Endothelial cell (in vitro differentiated cells): ENCODE measurements around the gene RAB25. TPM values are rescaled to one million over a fixed set of nuclear protein-coding genes. Genes with fewer than 3 reads are reported as not detected.
"Not testable (repeated sequence)": the region's sequence is repeated elsewhere in the genome, so short reads cannot be mapped to it uniquely, and the experiment has no call there.

Experiments
- DNase-seq: peaks from one replicate; pipeline ENCODE4 v3.0.0; 2021; ENCODE audit warnings: low spot score
- H3K27ac Mint-ChIP-seq: one replicate; pipeline ENCODE4 v1.8.0; 2021; ENCODE audit warnings: mixed read lengths, inconsistent platforms; ENCODE audit not compliant: unreplicated experiment
- H3K27me3 Mint-ChIP-seq: one replicate; pipeline ENCODE4 v1.8.0; 2021; ENCODE audit warnings: mild to moderate bottlenecking, moderate library complexity, mixed read lengths, inconsistent platforms; ENCODE audit not compliant: unreplicated experiment
- H3K36me3 Mint-ChIP-seq: one replicate; pipeline ENCODE4 v1.8.0; 2021; ENCODE audit warnings: mild to moderate bottlenecking, low read depth, mixed read lengths, inconsistent platforms; ENCODE audit not compliant: unreplicated experiment
- H3K4me1 Mint-ChIP-seq: one replicate; pipeline ENCODE4 v1.8.0; 2021; ENCODE audit warnings: mild to moderate bottlenecking, mixed read lengths, inconsistent platforms; ENCODE audit not compliant: unreplicated experiment
- H3K4me3 Mint-ChIP-seq: one replicate; pipeline ENCODE4 v1.8.0; 2021; ENCODE audit warnings: mild to moderate bottlenecking, mixed read lengths, inconsistent platforms; ENCODE audit not compliant: unreplicated experiment
- H3K9me3 Mint-ChIP-seq: one replicate; pipeline ENCODE4 v1.8.0; 2021; ENCODE audit warnings: mixed read lengths, inconsistent platforms; ENCODE audit not compliant: unreplicated experiment
- total RNA-seq: library from RNA; stranded (reverse); fragmentation: NEBNext Ultra II Directional; extraction: Animal tissue kit (Norgen Biotek cat#: 25700); gene quantifications from one replicate; pipeline ENCODE4 v1.2.1, GENCODE V29; 2021; ENCODE audit not compliant: unreplicated experiment
- TF ChIP-seq, protein P1 (sequence below): fragments of 200-600 bp; sonication (generic); IDR thresholded peaks from one replicate; pipeline ENCODE4 v1.5.0; 2021; ENCODE audit warnings: antibody characterized with exemption; ENCODE audit not compliant: unreplicated experiment

Gene RAB25
- total RNA-seq, 1 donor from 2014 or later: 1.6 TPM

DNA sequence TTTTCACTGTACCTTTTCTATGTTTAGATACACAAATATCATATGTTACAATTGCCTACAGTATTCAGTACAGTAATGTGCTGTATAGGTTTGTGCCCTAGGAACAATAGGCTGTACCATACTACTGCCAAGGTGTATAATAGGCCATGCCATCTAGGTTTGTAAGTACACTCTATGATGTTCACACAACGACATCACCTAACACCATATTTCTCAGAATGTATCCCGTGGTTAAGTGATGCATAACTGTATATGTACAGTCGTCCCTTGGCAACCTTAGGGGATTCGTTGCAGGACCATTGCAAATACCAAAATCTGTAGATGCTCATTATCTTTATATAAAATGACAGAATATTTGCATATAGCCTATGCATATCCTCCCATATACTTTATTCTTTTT lies 34.4 kb upstream of the RAB25 start:
- H3K4me3 Mint-ChIP-seq: no peak overlapping the region
- H3K4me1 Mint-ChIP-seq: peaks cover 8% of the 10 kb centered on the region
- H3K9me3 Mint-ChIP-seq: no peaks in the 10 kb centered on the region
- no peak overlapping the region for H3K27ac Mint-ChIP-seq
- H3K27me3 Mint-ChIP-seq: peaks cover 3% of the 10 kb centered on the region
- H3K36me3 Mint-ChIP-seq: peaks cover 4% of the 10 kb centered on the region
- TF ChIP-seq, protein P1, sequence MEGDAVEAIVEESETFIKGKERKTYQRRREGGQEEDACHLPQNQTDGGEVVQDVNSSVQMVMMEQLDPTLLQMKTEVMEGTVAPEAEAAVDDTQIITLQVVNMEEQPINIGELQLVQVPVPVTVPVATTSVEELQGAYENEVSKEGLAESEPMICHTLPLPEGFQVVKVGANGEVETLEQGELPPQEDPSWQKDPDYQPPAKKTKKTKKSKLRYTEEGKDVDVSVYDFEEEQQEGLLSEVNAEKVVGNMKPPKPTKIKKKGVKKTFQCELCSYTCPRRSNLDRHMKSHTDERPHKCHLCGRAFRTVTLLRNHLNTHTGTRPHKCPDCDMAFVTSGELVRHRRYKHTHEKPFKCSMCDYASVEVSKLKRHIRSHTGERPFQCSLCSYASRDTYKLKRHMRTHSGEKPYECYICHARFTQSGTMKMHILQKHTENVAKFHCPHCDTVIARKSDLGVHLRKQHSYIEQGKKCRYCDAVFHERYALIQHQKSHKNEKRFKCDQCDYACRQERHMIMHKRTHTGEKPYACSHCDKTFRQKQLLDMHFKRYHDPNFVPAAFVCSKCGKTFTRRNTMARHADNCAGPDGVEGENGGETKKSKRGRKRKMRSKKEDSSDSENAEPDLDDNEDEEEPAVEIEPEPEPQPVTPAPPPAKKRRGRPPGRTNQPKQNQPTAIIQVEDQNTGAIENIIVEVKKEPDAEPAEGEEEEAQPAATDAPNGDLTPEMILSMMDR: no peak
- DNase-seq: no peak

DNA sequence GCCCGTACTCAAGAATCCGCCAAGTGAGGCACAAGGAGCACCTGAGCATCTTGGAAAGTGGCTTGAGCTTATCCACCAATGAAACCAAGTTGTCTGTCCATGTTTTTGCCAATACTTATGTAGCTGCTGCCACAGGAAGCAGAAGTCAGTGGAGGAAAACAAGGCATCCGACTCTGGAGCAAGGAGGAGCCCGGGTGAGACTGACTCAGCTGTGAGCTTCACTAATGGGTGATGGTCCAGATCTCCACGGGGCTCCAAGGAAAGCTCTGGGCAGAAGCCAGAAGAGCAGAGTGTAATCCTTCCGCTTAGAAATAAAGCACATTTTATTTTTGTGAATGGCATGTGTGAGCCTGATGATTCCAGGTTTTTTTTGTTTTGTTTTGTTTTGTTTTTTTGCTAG lies 27.9 kb upstream of the RAB25 start:
- Mint-ChIP-seq H3K27ac (no peak overlapping the region), H3K4me1 (peaks cover 15% of the 10 kb centered on the region), H3K36me3 (peaks cover 5% of the 10 kb centered on the region), H3K27me3 (peaks cover 10% of the 10 kb centered on the region), H3K4me3 (no peak overlapping the region), H3K9me3 (no peaks in the 10 kb centered on the region)
- DNase-seq: no peak
- TF ChIP-seq, protein P1: no peak

DNA sequence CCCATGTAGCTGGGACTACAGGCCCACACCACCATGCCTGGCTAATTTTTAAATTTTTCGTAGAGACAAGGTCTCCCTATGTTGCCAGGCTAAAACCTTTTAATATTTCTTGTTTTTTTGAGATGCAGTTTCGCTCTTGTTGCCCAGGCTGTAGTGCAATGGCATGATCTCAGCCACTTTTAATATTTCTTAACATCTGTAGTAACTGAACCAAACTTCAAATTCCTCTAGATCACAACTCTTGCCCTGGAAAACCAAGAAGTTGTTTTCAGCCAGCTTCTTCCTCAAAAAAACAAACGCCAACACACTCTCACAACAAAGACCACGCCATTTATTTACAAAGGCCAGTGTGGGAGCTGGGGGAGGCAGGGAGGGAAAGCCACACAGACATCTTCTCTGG lies 26.0 kb upstream of the RAB25 start:
- H3K27ac Mint-ChIP-seq, H3K36me3 Mint-ChIP-seq, H3K9me3 Mint-ChIP-seq: not testable (repeated sequence)

DNA sequence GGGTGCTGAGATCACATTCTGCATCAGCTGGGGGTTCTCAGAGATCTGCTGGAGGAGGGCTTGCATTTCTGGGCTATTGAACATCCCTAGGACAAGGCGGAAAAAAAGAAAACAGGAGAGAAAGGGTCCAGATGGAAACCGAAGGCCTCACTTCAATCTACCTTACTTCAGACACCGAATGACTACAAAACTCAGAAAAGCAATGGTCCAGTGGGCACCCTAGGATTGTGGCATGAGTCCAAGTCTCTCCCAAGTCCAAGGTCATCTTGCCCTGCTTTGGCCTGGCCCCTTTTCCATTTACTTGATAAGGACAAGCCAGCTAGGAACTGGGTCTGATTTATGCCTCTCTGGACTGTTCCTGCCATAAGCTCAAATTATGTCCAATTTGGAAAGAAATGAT lies 18.1 kb upstream of the RAB25 start:
- Mint-ChIP-seq H3K9me3 (no peaks in the 10 kb centered on the region), H3K4me3 (peak overlapping the region; percentile 38), H3K4me1 (peaks cover 5% of the 10 kb centered on the region), H3K27ac (no peak overlapping the region), H3K27me3 (peaks cover 4% of the 10 kb centered on the region), H3K36me3 (peaks cover 36% of the 10 kb centered on the region)
- DNase-seq: no peak
- TF ChIP-seq, protein P1: no peak

More for the DNA sequence above, 26.0 kb upstream of the RAB25 start:
- peaks cover 15% of the 10 kb centered on the region for H3K4me1 Mint-ChIP-seq
- not testable (repeated sequence) for DNase-seq, H3K4me3 Mint-ChIP-seq, H3K27me3 Mint-ChIP-seq

DNA sequence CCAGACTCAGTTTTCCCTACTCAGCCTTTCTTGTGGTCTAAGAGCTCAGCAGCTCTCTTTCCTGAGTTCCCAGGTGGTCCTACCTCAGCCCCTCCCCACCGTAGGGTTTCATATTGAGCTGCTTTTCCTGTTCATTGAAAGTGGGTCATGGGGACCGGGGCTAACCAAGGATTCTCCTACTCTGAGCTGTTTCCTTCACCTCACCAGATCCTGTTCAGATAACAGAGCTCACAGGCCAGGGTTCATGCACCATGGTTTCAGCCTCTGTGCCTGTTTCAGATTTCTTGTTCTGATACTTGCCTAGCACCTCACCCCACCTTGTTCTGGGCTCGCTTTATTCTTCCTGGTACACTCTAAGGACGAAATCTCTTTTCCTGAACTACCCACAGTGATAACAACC lies 15.9 kb upstream of the RAB25 start:
- H3K36me3 Mint-ChIP-seq: peaks cover 41% of the 10 kb centered on the region
- H3K9me3 Mint-ChIP-seq: no peaks in the 10 kb centered on the region
- peak overlapping the region; percentile 24 for H3K27ac Mint-ChIP-seq
- peaks cover 5% of the 10 kb centered on the region for H3K4me1 Mint-ChIP-seq
- DNase-seq: no peak
- peak overlapping the region; percentile 24 for H3K4me3 Mint-ChIP-seq
- peaks cover 4% of the 10 kb centered on the region for H3K27me3 Mint-ChIP-seq
- TF ChIP-seq, protein P1: no peak
